ELR (cell line): ENCODE results near the gene TBC1D10A.

Experiments
- DNase-seq: peaks from one replicate; pipeline ENCODE4 v3.0.0-alpha.2; 2015; ENCODE audit warnings: low read depth

Gene TBC1D10A

GRCh38 chr22:30320021-30320556 is 6.7 kb downstream of the TBC1D10A start:
- no peak for DNase-seq

GRCh38 chr22:30318799-30319419 is 7.8 kb downstream of the TBC1D10A start:
- DNase-seq: no peak

GRCh38 chr22:30317778-30318177 is 9.0 kb downstream of the TBC1D10A start:
- no peak for DNase-seq

- DNase-seq: no peak
Observed at GRCh38 chr22:30315962-30316576, 10.7 kb downstream of the TBC1D10A start.

GRCh38 chr22:30314915-30315314 is 11.8 kb downstream of the TBC1D10A start:
- peak; percentile 89 for DNase-seq

GRCh38 chr22:30313527-30314363 is 13.0 kb downstream of the TBC1D10A start:
- DNase-seq: peak; percentile 50

- peak; percentile 95 for DNase-seq
Observed at GRCh38 chr22:30312053-30312452, 14.7 kb downstream of the TBC1D10A start.

GRCh38 chr22:30310881-30311771 is 15.6 kb downstream of the TBC1D10A start:
- peak; percentile 29 for DNase-seq

- DNase-seq: no peak
Observed at GRCh38 chr22:30309951-30310741, 16.6 kb downstream of the TBC1D10A start.

GRCh38 chr22:30308518-30309230 is 18.1 kb downstream of the TBC1D10A start:
- peak; percentile 18 for DNase-seq

GRCh38 chr22:30308093-30308492 is 18.6 kb downstream of the TBC1D10A start:
- DNase-seq: no peak

- DNase-seq: no peak
Observed at GRCh38 chr22:30307041-30307574, 19.6 kb downstream of the TBC1D10A start.

GRCh38 chr22:30306627-30307011 is 20.1 kb downstream of the TBC1D10A start:
- DNase-seq: no peak

- peak; percentile 45 for DNase-seq
Observed at GRCh38 chr22:30305906-30306626, 20.7 kb downstream of the TBC1D10A start.

GRCh38 chr22:30305519-30305905 is 21.2 kb downstream of the TBC1D10A start:
- DNase-seq: no peak

GRCh38 chr22:30304495-30305244 is 22.1 kb downstream of the TBC1D10A start:
- no peak for DNase-seq

- no peak for DNase-seq
Observed at GRCh38 chr22:30302810-30303138, 24.0 kb downstream of the TBC1D10A start.

GRCh38 chr22:30301995-30302809 is 24.5 kb downstream of the TBC1D10A start:
- DNase-seq: peak; percentile 48
